ENCODE measurements around the gene CFAP65.
A peak's percentile ranks its signal among the peaks of the same experiment; 100 is the strongest.

The CFAP65 gene

GRCh38 chr2:219031005-219031738 is 10.1 kb downstream of the CFAP65 start:
- no peak for DNase-seq

- no peak for DNase-seq
Observed at GRCh38 chr2:219030177-219030940, 11.0 kb downstream of the CFAP65 start.

- DNase-seq, result peak; percentile 68 to 75
Observed at GRCh38 chr2:219029829-219030165, 11.5 kb downstream of the CFAP65 start.

GRCh38 chr2:219028996-219029828 is 12.1 kb downstream of the CFAP65 start:
- DNase-seq, result no peak

GRCh38 chr2:219028141-219028540 is 13.2 kb downstream of the CFAP65 start:
- no peak for DNase-seq

GRCh38 chr2:219027511-219028055 is 13.7 kb downstream of the CFAP65 start:
- DNase-seq, result no peak

- DNase-seq, result no peak
Observed at GRCh38 chr2:219026946-219027345, 14.4 kb downstream of the CFAP65 start.

- DNase-seq, result no peak
Observed at GRCh38 chr2:219025637-219026585, 15.4 kb downstream of the CFAP65 start.

- no peak for DNase-seq
Observed at GRCh38 chr2:219024059-219024458, 17.3 kb downstream of the CFAP65 start.

- no peak for DNase-seq
Observed at GRCh38 chr2:219023045-219023605, 18.2 kb downstream of the CFAP65 start.

- no peak for DNase-seq
Observed at GRCh38 chr2:219022616-219023015, 18.7 kb downstream of the CFAP65 start.

GRCh38 chr2:219022041-219022440 is 19.3 kb downstream of the CFAP65 start:
- no peak for DNase-seq

GRCh38 chr2:219021591-219021990 is 19.7 kb downstream of the CFAP65 start:
- no peak for DNase-seq

- DNase-seq, result no peak
Observed at GRCh38 chr2:219020604-219021365, 20.5 kb downstream of the CFAP65 start.

- DNase-seq, result no peak
Observed at GRCh38 chr2:219019436-219019835, 21.9 kb downstream of the CFAP65 start.

GRCh38 chr2:219018726-219019125 is 22.6 kb downstream of the CFAP65 start:
- DNase-seq, result no peak

GRCh38 chr2:219018286-219018685 is 23.0 kb downstream of the CFAP65 start:
- DNase-seq, result no peak

- no peak for DNase-seq
Observed at GRCh38 chr2:219017201-219017931, 23.9 kb downstream of the CFAP65 start.

- DNase-seq, result no peak
Observed at GRCh38 chr2:219016721-219017120, 24.6 kb downstream of the CFAP65 start.

GRCh38 chr2:219010873-219011272 is 30.4 kb downstream of the CFAP65 start:
- DNase-seq, result no peak
